Measurements from ENCODE around the gene SYNJ2. TPM values are rescaled to one million over a fixed set of nuclear protein-coding genes. Genes with fewer than 3 reads are reported as not detected.

Gene SYNJ2
- total and polyA plus RNA-seq, 2 donors (not counting 3 experiments of a cell fraction or from before 2014, with no cell fraction given) = 35.1 to 78.2 TPM

DNA sequence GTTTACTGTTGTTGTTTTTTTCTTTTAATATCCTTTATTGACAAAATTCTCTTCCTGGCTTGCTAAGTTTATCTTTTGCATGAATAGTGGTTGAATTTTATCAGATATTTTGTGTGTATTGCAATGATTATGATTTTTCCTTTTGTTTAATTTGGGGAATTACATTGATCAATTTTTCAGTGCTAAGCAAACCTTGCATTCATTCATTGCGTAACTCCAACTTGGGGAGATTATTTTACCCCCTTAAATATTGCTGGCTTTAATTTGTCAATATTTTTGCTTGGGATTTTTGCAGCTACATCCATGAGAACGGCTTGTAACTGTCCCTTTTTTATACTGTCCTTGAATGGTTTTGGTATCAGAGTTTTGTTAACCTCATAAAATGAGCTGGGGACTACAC, 123.0 kb downstream of the SYNJ2 start:
- intact Hi-C loops (cut with micrococcal nuclease) = no loop called here
- ChIA-PET CTCF (no interaction called here), POLR2A (no interaction called here)
- no peak overlapping the region for H2AFZ ChIP-seq (ENCODE audit: low read depth, low read length)
- TF ChIP-seq, protein P1, sequence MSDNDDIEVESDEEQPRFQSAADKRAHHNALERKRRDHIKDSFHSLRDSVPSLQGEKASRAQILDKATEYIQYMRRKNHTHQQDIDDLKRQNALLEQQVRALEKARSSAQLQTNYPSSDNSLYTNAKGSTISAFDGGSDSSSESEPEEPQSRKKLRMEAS (IDR thresholded peaks at IDR 0.05; ENCODE audit: insufficient read depth, insufficient read length) = no peak
- TF ChIP-seq, protein P2, sequence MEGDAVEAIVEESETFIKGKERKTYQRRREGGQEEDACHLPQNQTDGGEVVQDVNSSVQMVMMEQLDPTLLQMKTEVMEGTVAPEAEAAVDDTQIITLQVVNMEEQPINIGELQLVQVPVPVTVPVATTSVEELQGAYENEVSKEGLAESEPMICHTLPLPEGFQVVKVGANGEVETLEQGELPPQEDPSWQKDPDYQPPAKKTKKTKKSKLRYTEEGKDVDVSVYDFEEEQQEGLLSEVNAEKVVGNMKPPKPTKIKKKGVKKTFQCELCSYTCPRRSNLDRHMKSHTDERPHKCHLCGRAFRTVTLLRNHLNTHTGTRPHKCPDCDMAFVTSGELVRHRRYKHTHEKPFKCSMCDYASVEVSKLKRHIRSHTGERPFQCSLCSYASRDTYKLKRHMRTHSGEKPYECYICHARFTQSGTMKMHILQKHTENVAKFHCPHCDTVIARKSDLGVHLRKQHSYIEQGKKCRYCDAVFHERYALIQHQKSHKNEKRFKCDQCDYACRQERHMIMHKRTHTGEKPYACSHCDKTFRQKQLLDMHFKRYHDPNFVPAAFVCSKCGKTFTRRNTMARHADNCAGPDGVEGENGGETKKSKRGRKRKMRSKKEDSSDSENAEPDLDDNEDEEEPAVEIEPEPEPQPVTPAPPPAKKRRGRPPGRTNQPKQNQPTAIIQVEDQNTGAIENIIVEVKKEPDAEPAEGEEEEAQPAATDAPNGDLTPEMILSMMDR (IDR thresholded peaks at IDR 0.05; ENCODE audit: extremely low read depth in 1 of 2, insufficient read depth in 1 of 2, low read depth in 1 of 2, low read length in 2 of 2) = no peak
- TF ChIP-seq MYC (IDR thresholded peaks at IDR 0.05; ENCODE audit: low read depth, low read length) (no peak), POLR2AphosphoS5 (IDR thresholded peaks at IDR 0.05; ENCODE audit: insufficient read depth, low read depth, low read length) (no peak), EZH2 (IDR thresholded peaks at IDR 0.05; ENCODE audit: borderline replicate concordance, low read depth, low read length, severe bottlenecking) (no peak), GATA2 (IDR thresholded peaks at IDR 0.05; ENCODE audit: insufficient read depth, insufficient read length, low read depth, low read length) (no peak), POLR2A (IDR thresholded peaks at IDR 0.05; ENCODE audit: low read depth, low read length) (no peak), FOS (IDR thresholded peaks at IDR 0.05; ENCODE audit: borderline replicate concordance, insufficient read depth, low read length) (no peak), JUN (IDR thresholded peaks at IDR 0.05; ENCODE audit: borderline replicate concordance, insufficient read depth, insufficient read length, low read depth) (no peak)
- no peak for DNase-seq (ENCODE audit: low read depth, low spot score)
- no peaks in the 10 kb centered on the region for H4K20me1 ChIP-seq (replicated peaks; ENCODE audit: control insufficient read depth, extremely low read depth, insufficient read depth, low read length)
- H3K9me1 ChIP-seq (replicated peaks; ENCODE audit: control insufficient read depth, extremely low read depth, insufficient read depth, low read length) = no peaks in the 10 kb centered on the region
- BruUV-seq (replicated peaks) = no TSS peak
- H3K36me3 ChIP-seq (ENCODE audit: control insufficient read depth in 2 of 2, extremely low read depth in 1 of 2, insufficient read depth in 2 of 2, low read length in 2 of 2) = no peaks in the 10 kb centered on the region
- FAIRE-seq = no peak
- H3K4me3 ChIP-seq (replicated peaks in 1 of 3; ENCODE audit: insufficient read depth in 1 of 3, low read depth in 1 of 3, low read length in 3 of 3) = no peak overlapping the region
- no peak overlapping the region for H3K9ac ChIP-seq (replicated peaks; ENCODE audit: extremely low read depth, insufficient read depth, low read length)
- no peak overlapping the region for H3K27ac ChIP-seq (ENCODE audit: insufficient read depth, low read depth, low read length)
- H3K79me2 ChIP-seq (ENCODE audit: control insufficient read depth, insufficient read depth, low read length) = no peaks in the 10 kb centered on the region
- H3K4me2 ChIP-seq (ENCODE audit: insufficient read depth, low read length) = no peak overlapping the region
- H3K4me1 ChIP-seq (ENCODE audit: control insufficient read depth, extremely low read depth, insufficient read depth, low read length) = no peaks in the 10 kb centered on the region
- H3K9me3 ChIP-seq (replicated peaks; ENCODE audit: control insufficient read depth, insufficient read depth, low read length) = no peaks in the 10 kb centered on the region
- no peaks in the 10 kb centered on the region for H3K27me3 ChIP-seq (ENCODE audit: control insufficient read depth in 2 of 2, insufficient read depth in 2 of 2, low read length in 2 of 2)
- dilution Hi-C loops (cut with MboI; ENCODE audit: extremely low pct_ligation_motif_present, low sequenced_read_pairs) = no loop called here
